ENCODE data around the gene SLC38A11.
"Not testable (repeated sequence)": the region's sequence is repeated elsewhere in the genome, so short reads cannot be mapped to it uniquely, and the experiment has no call there.

SLC38A11 gene

GRCh38 chr2:164875334-164876205 is 79.8 kb downstream of the SLC38A11 start:
- no peak for DNase-seq

- DNase-seq: no peak
Observed at GRCh38 chr2:164873210-164873908, 82.0 kb downstream of the SLC38A11 start.

GRCh38 chr2:164871404-164871803 is 83.9 kb downstream of the SLC38A11 start:
- no peak for DNase-seq

GRCh38 chr2:164869420-164869772 is 85.9 kb downstream of the SLC38A11 start:
- no peak for DNase-seq

- no peak for DNase-seq
Observed at GRCh38 chr2:164868563-164869419, 86.5 kb downstream of the SLC38A11 start.

- no peak for DNase-seq
Observed at GRCh38 chr2:164867779-164868397, 87.4 kb downstream of the SLC38A11 start.

GRCh38 chr2:164866381-164866780 is 88.9 kb downstream of the SLC38A11 start:
- not testable (repeated sequence) for DNase-seq

GRCh38 chr2:164860694-164861042 is 94.7 kb downstream of the SLC38A11 start:
- DNase-seq: no peak

GRCh38 chr2:164859906-164860693 is 95.2 kb downstream of the SLC38A11 start:
- not testable (repeated sequence) for DNase-seq

- no peak for DNase-seq
Observed at GRCh38 chr2:164859251-164859818, 96.0 kb downstream of the SLC38A11 start.

GRCh38 chr2:164852086-164852485 is 103.2 kb downstream of the SLC38A11 start:
- no peak for DNase-seq

- DNase-seq: no peak
Observed at GRCh38 chr2:164850235-164850634, 105.1 kb downstream of the SLC38A11 start.

GRCh38 chr2:164849506-164849905 is 105.8 kb downstream of the SLC38A11 start:
- no peak for DNase-seq

GRCh38 chr2:164847981-164848741 is 107.2 kb downstream of the SLC38A11 start:
- DNase-seq: no peak

GRCh38 chr2:164847291-164847690 is 108.0 kb downstream of the SLC38A11 start:
- DNase-seq: no peak

GRCh38 chr2:164846276-164846675 is 109.0 kb downstream of the SLC38A11 start:
- no peak for DNase-seq

All from activated CD4-positive, CD25-positive, alpha-beta regulatory T cell (primary cell).